IMR-90 (cell line): ENCODE data around the gene RPS27A. TPM values are rescaled to one million over a fixed set of nuclear protein-coding genes. Genes with fewer than 3 reads are reported as not detected.

Experiments used
- ATAC-seq: fragments of 200-7000 bp; cut with Tn5 transposase; 2 replicates; pipeline ENCODE4 v1.9.1; 2020; ENCODE audit warnings: low read depth, mild to moderate bottlenecking, moderate library complexity
- BruUV-seq: library from RNA; stranded (reverse); fragments of 400-500 nt; replicated peaks from 2 replicates; lab custom pipeline; 2021; lab: Mats Ljungman, UMichigan
- CTCF ChIA-PET: fragments of 300-600 bp; formaldehyde crosslinking; extraction: SDS; loops from one replicate; lab custom pipeline; 2021; ENCODE audit warnings: antibody characterized with exemption; lab: Yijun Ruan, JAX
- POLR2A ChIA-PET: fragments of 300-600 bp; sonication (Branson Sonifier 250); formaldehyde crosslinking; loops from one replicate; lab custom pipeline; 2022; ENCODE audit warnings: antibody characterized with exemption; ENCODE audit not compliant: unreplicated experiment; lab: Charles Lee
- DNase-seq: peaks from one replicate; pipeline ENCODE4 v3.0.0; 2013
- H2AFZ ChIP-seq: replicated peaks from 2 replicates; pipeline ENCODE3; 2013; ENCODE audit warnings: low read length, mild to moderate bottlenecking; ENCODE audit not compliant: poor library complexity
- H2AK5ac ChIP-seq: 2 replicates; pipeline ENCODE4 v1.6.1; 2013; ENCODE audit warnings: low read depth, low read length, inconsistent platforms
- H2AK9ac ChIP-seq: replicated peaks from 2 replicates; pipeline ENCODE3; 2013; ENCODE audit warnings: mild to moderate bottlenecking, low read depth, low read length, moderate library complexity; ENCODE audit not compliant: poor library complexity
- H2BK120ac ChIP-seq: 2 replicates; pipeline ENCODE4 v1.6.1; 2013; ENCODE audit warnings: low read depth, low read length, inconsistent platforms
- H2BK15ac ChIP-seq: 3 replicates; pipeline ENCODE4 v1.6.1; 2013; ENCODE audit warnings: low read depth, low read length, inconsistent platforms
- H2BK20ac ChIP-seq: 2 replicates; pipeline ENCODE4 v1.6.1; 2013; ENCODE audit warnings: low read depth, mild to moderate bottlenecking, inconsistent platforms, low read length, moderate library complexity
- H2BK5ac ChIP-seq: 2 replicates; pipeline ENCODE4 v1.6.1; 2013; ENCODE audit warnings: mild to moderate bottlenecking, low read depth, low read length, inconsistent platforms; ENCODE audit not compliant: poor library complexity, severe bottlenecking
- H3K14ac ChIP-seq: replicated peaks from 2 replicates; pipeline ENCODE4 v1.6.1; 2013; ENCODE audit warnings: low read depth, low read length, inconsistent platforms
- H3K18ac ChIP-seq: 2 replicates; pipeline ENCODE4 v1.6.1; 2013; ENCODE audit warnings: low read depth, low read length, control low read depth
- H3K23ac ChIP-seq: 2 replicates; pipeline ENCODE4 v1.6.1; 2013; ENCODE audit warnings: low read depth, low read length, inconsistent platforms
- H3K27ac ChIP-seq: 2 replicates; pipeline ENCODE4 v1.5.1; 2013; ENCODE audit warnings: mild to moderate bottlenecking, control low read depth, low read length; ENCODE audit not compliant: insufficient read depth
- H3K27me3 ChIP-seq: 2 replicates; pipeline ENCODE4 v1.6.1; 2013; ENCODE audit warnings: low read length; ENCODE audit not compliant: control insufficient read depth, insufficient read depth
- H3K36me3 ChIP-seq: 2 replicates; pipeline ENCODE4 v1.6.1; 2013; ENCODE audit warnings: low read length, mixed read lengths; ENCODE audit not compliant: control insufficient read depth, insufficient read depth
- H3K4ac ChIP-seq: 2 replicates; pipeline ENCODE4 v1.6.1; 2013; ENCODE audit warnings: low read depth, low read length, inconsistent platforms
- H3K4me1 ChIP-seq: 2 replicates; pipeline ENCODE4 v1.6.1; 2013; ENCODE audit warnings: low read length, mixed read lengths; ENCODE audit not compliant: control insufficient read depth, insufficient read depth
- H3K4me2 ChIP-seq: 2 replicates; pipeline ENCODE4 v1.6.1; 2013; ENCODE audit warnings: low read depth, mild to moderate bottlenecking, control low read depth, low read length, moderate library complexity
- H3K4me3 ChIP-seq: 2 replicates; pipeline ENCODE4 v1.5.1; 2013; ENCODE audit warnings: low read depth, mild to moderate bottlenecking, control low read depth, low read length, moderate library complexity; ENCODE audit not compliant: insufficient read depth
- H3K56ac ChIP-seq: 2 replicates; pipeline ENCODE4 v1.6.1; 2013; ENCODE audit warnings: low read length, inconsistent platforms; ENCODE audit not compliant: insufficient read depth; ENCODE audit errors: extremely low read depth
- H3K79me1 ChIP-seq, 2 experiments: 2 replicates each; pipeline ENCODE4 v1.6.1; 2013; ENCODE audit warnings: low read length in 2 of 2, inconsistent platforms in 1 of 2, low read depth in 1 of 2
- H3K9ac ChIP-seq: 2 replicates; pipeline ENCODE4 v1.6.1; 2013; ENCODE audit warnings: low read depth, low read length, control low read depth
- H3K9me1 ChIP-seq: 2 replicates; pipeline ENCODE4 v1.6.1; 2013; ENCODE audit warnings: low read length, inconsistent platforms; ENCODE audit not compliant: insufficient read depth
- H3K9me3 ChIP-seq: 2 replicates; pipeline ENCODE4 v1.6.1; 2013; ENCODE audit warnings: low read length; ENCODE audit not compliant: control insufficient read depth, insufficient read depth
- H4K20me1 ChIP-seq: 2 replicates; pipeline ENCODE4 v1.6.1; 2013; ENCODE audit warnings: low read length, inconsistent platforms; ENCODE audit not compliant: insufficient read depth
- H4K5ac ChIP-seq: 2 replicates; pipeline ENCODE4 v1.6.1; 2013; ENCODE audit warnings: mild to moderate bottlenecking, low read depth, low read length, control low read depth
- H4K8ac ChIP-seq, 2 experiments: 2 replicates each; pipeline ENCODE4 v1.6.1; 2013; ENCODE audit warnings: low read depth in 2 of 2, low read length in 2 of 2, control low read depth in 1 of 2, inconsistent platforms in 1 of 2
- H4K91ac ChIP-seq: 2 replicates; pipeline ENCODE4 v1.6.1; 2013; ENCODE audit warnings: low read depth, low read length, inconsistent platforms; ENCODE audit not compliant: insufficient read depth
- BHLHE40 ChIP-seq: fragments of 150-350 bp; IDR thresholded peaks from 2 replicates; pipeline ENCODE4 v1.6.1; 2016; ENCODE audit warnings: mild to moderate bottlenecking, low read depth, low read length
- CHD1 ChIP-seq: IDR thresholded peaks from 2 replicates; pipeline ENCODE4 v1.6.1; 2012; ENCODE audit warnings: low read depth, low read length, improper control_type of control experiment
- MXI1 ChIP-seq: IDR thresholded peaks from 2 replicates; pipeline ENCODE4 v1.6.1; 2012; ENCODE audit warnings: low read depth, mild to moderate bottlenecking, low read length, moderate library complexity, borderline replicate concordance
- NFE2L2 ChIP-seq: fragments of 150-350 bp; IDR thresholded peaks from 2 replicates; pipeline ENCODE4 v1.6.1; 2016; ENCODE audit warnings: low read depth, mild to moderate bottlenecking, low read length
- WGBS, 2 experiments: methylation state at CpG; one replicate each; pipeline versions ENCODE4 v1.1.5 to v1.1.7; 2013; ENCODE audit warnings: missing lambda C conversion rate in 2 of 2; ENCODE audit not compliant: insufficient read length in 1 of 2; ENCODE audit errors: extremely low coverage in 2 of 2; 5-methylcytosine and 5-hydroxymethylcytosine counted together
- dilution Hi-C: fragments of 300-500 bp; cut with HindIII; formaldehyde crosslinking; loops from one replicate; pipeline ENCODE4 v1.14.3; 2018; ENCODE audit warnings: low sequenced_read_pairs; ENCODE audit not compliant: unreplicated experiment
- in situ Hi-C: fragments of 300-500 bp; cut with MboI; formaldehyde crosslinking; loops from 3 replicates; pipeline ENCODE4 v1.14.3; 2019; ENCODE audit warnings: low sequenced_read_pairs, inconsistent platforms, mixed read lengths
- intact Hi-C: fragments of 100-400 bp; cut with micrococcal nuclease; formaldehyde crosslinking; loops from 2 replicates; pipeline ENCODE4 v1.10.0; 2022
- polyA plus RNA-seq, 3 experiments: library from polyadenylated mRNA; depleted of rRNA; stranded (reverse); fragments of >200 nt; gene quantifications; 2 replicates each; pipeline ENCODE4 v1.2.3, GENCODE V29; 2012; ENCODE audit warnings: low replicate concordance in 1 of 3
- total RNA-seq: library from RNA; depleted of rRNA; stranded (reverse); fragments of >200 nt; gene quantifications from 2 replicates; pipeline ENCODE4 v1.2.3, GENCODE V29; 2012

RPS27A gene
- total and polyA plus RNA-seq, 2 of the 4 experiments (the other 2 are of a cell fraction) = 496 to 1,421 TPM

GRCh38 chr2:55232863-55233657 is 572 bp downstream of the RPS27A start:
- peak overlapping the region; percentile 100 for H3K56ac ChIP-seq
- peak overlapping the region; percentile 65 for H4K5ac ChIP-seq
- peak overlapping the region; percentile 98 for H3K14ac ChIP-seq
- peaks cover 27 to 73% of the 10 kb centered on the region in 2 experiments for H3K79me1 ChIP-seq
- H4K20me1 ChIP-seq = peaks cover 26% of the 10 kb centered on the region; the same call in 1 of the 2 replicates
- peaks cover 3% of the 10 kb centered on the region; the same call in 1 of the 2 replicates for H3K4me1 ChIP-seq
- no TSS peak for BruUV-seq
- ChIA-PET CTCF (no interaction called here), POLR2A (interaction anchor here (0.6 kb wide), 2 partner anchors 9 to 13 kb away, joined by 4 read pairs; no protein-coding TSS in a partner anchor)
- WGBS, 2 experiments = 25% methylated on average over 7 of the region's 33 CpGs; no CpG with 5 or more reads in 1 of the 2 experiments
- no peaks in the 10 kb centered on the region for H3K27me3 ChIP-seq
- H2BK15ac ChIP-seq = no peak overlapping the region
- peak overlapping the region; percentile 93 for H2AK5ac ChIP-seq
- peak overlapping the region; percentile 40 for H2BK120ac ChIP-seq
- peak overlapping the region; percentile 99 for H2AK9ac ChIP-seq
- ATAC-seq (peak; percentile 2; the same call in 1 of the 2 replicates), DNase-seq (peak; percentile 21)
- H3K4ac ChIP-seq = peak overlapping the region; percentile 95
- H3K23ac ChIP-seq = peak overlapping the region; percentile 96
- H3K36me3 ChIP-seq = peaks cover 26% of the 10 kb centered on the region
- H2BK5ac ChIP-seq = peak overlapping the region; percentile 89
- in situ Hi-C loops (no loop called here), dilution Hi-C loops (no loop called here), intact Hi-C loops (loop anchor here (2.0 to 5.0 kb wide), 2 partner anchors 131 to 184 kb away; no protein-coding TSS in a partner anchor)
- peak overlapping the region; percentile 88 for H2AFZ ChIP-seq
- H3K9ac ChIP-seq = peak overlapping the region; percentile 98
- no peak for TF ChIP-seq NFE2L2
- TF ChIP-seq MXI1 = peak; percentile 95
- 0 out of 2 replicates have a peak, but pooled peaks have one; percentile 26 for TF ChIP-seq BHLHE40
- TF ChIP-seq CHD1 = 0 out of 2 replicates have a peak, but pooled peaks have one; percentile 40
- no peak overlapping the region for H2BK20ac ChIP-seq
- no peaks in the 10 kb centered on the region; the same call in 1 of the 2 replicates for H3K9me1 ChIP-seq
- H3K9me3 ChIP-seq = no peaks in the 10 kb centered on the region
- H3K4me3 ChIP-seq = peak overlapping the region; percentile 75
- peak overlapping the region; percentile 49 for H3K18ac ChIP-seq
- peak overlapping the region; percentile 96 for H4K8ac ChIP-seq
- H3K4me2 ChIP-seq = peak overlapping the region; percentile 80
- peak overlapping the region; percentile 94 for H3K27ac ChIP-seq
- H4K91ac ChIP-seq = peak overlapping the region; percentile 83
